GM08714 (cell line): Measurements from ENCODE around the gene ZNF428.
"Not testable (repeated sequence)": the region's sequence is repeated elsewhere in the genome, so short reads cannot be mapped to it uniquely, and the experiment has no call there.

ENCODE experiments used
- H3K4me3 ChIP-seq: fragments of 200-500 bp; sonication (Bioruptor generic); 2 replicates; pipeline ENCODE4 v1.5.1; 2014; ENCODE audit warnings: mild to moderate bottlenecking, low read length, inconsistent platforms
- ZNF274 ChIP-seq: IDR thresholded peaks from 2 replicates; pipeline ENCODE4 v1.6.1; 2012; ENCODE audit warnings: mild to moderate bottlenecking, low read depth, low read length

ZNF428 gene

GRCh38 chr19:43610493-43610892, 8.9 kb downstream of the ZNF428 start:
- no peak overlapping the region for H3K4me3 ChIP-seq
- no peak for TF ChIP-seq ZNF274

- TF ChIP-seq ZNF274 = no peak
- no peak overlapping the region for H3K4me3 ChIP-seq
Observed at GRCh38 chr19:43609872-43610271, 9.6 kb downstream of the ZNF428 start.

- no peak overlapping the region for H3K4me3 ChIP-seq
- no peak for TF ChIP-seq ZNF274
Observed at GRCh38 chr19:43607238-43608205, 11.9 kb downstream of the ZNF428 start.

GRCh38 chr19:43606569-43607229, 12.7 kb downstream of the ZNF428 start:
- no peak for TF ChIP-seq ZNF274
- no peak overlapping the region for H3K4me3 ChIP-seq

GRCh38 chr19:43605875-43606568, 13.4 kb downstream of the ZNF428 start:
- no peak overlapping the region for H3K4me3 ChIP-seq
- TF ChIP-seq ZNF274 = no peak

- H3K4me3 ChIP-seq = not testable (repeated sequence)
Observed at GRCh38 chr19:43600326-43600725, 19.1 kb downstream of the ZNF428 start.

GRCh38 chr19:43599635-43600295, 19.7 kb downstream of the ZNF428 start:
- no peak for TF ChIP-seq ZNF274
- H3K4me3 ChIP-seq = no peak overlapping the region

- H3K4me3 ChIP-seq = no peak overlapping the region
- TF ChIP-seq ZNF274 = no peak
Observed at GRCh38 chr19:43598445-43599240, 20.8 kb downstream of the ZNF428 start.

GRCh38 chr19:43597876-43598275, 21.6 kb downstream of the ZNF428 start:
- peak overlapping the region; percentile 96; the same call in 1 of the 2 replicates for H3K4me3 ChIP-seq

GRCh38 chr19:43596842-43597461, 22.5 kb downstream of the ZNF428 start:
- peak overlapping the region; percentile 96 for H3K4me3 ChIP-seq
- TF ChIP-seq ZNF274 = no peak

More at GRCh38 chr19:43597876-43598275, 21.6 kb downstream of the ZNF428 start:
- TF ChIP-seq ZNF274 = no peak

GRCh38 chr19:43595999-43596841, 23.2 kb downstream of the ZNF428 start, which contains the start of the genes IRGQ and ZNF576:
Gene IRGQ, minus strand, starts transcription at chr19:43596134. Its CDS starts 796 bp downstream, at chr19:43595338.
Gene ZNF576, plus strand, starts transcription at chr19:43596595. Its CDS starts 514 bp downstream, at chr19:43597109.
- H3K4me3 ChIP-seq = peak within 1 kb of the TSS; percentile 96
- TF ChIP-seq ZNF274 = no peak

- no peak for TF ChIP-seq ZNF274
- peak overlapping the region; percentile 78 for H3K4me3 ChIP-seq
Observed at GRCh38 chr19:43595605-43595998, 23.8 kb downstream of the ZNF428 start.
